Activated CD4-positive, alpha-beta T cell treated with anti-CD3 and anti-CD28 coated beads for 4 hours (primary cell): Measurements from ENCODE around the gene LSM11.

Experiments
- DNase-seq, 2 donors: peaks; one replicate each; pipeline ENCODE4 v3.0.0-alpha.2; 2020

Gene LSM11

DNA sequence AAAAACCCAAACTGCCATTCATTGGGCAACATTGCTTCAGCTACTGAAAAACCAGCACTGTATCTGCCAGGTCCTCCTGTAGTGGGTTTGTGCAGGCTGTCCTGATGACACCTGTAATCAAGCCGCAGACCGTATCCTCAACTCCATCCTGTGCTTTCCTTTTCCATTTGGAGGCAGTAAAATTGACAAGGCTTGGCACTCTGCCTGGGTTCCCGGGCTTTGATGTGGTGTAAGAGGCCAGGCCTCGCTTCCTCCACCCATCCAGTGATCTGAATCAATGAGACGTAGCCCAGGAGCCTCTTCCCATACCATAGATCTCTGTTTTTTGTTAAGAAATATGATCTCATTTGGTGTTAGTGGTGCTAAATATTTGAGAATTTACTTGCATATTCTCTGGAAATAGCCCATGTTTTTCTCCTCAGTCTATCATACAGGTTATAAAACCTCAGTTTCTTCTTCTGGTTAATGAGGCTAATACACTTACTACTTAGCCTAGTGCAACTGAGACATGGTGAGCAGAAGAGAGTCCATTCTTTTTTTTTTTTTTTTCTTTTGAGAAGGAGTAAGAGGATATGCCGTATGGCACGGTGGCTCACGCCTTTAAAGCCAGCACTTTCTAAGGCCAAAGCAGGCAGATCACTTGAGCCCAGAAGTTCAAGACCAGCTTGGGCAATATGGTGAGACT, 34.8 kb downstream of the LSM11 start:
- DNase-seq = no peak

GRCh38 chr5:157779221-157779620, 35.7 kb downstream of the LSM11 start:
- no peak for DNase-seq

DNA sequence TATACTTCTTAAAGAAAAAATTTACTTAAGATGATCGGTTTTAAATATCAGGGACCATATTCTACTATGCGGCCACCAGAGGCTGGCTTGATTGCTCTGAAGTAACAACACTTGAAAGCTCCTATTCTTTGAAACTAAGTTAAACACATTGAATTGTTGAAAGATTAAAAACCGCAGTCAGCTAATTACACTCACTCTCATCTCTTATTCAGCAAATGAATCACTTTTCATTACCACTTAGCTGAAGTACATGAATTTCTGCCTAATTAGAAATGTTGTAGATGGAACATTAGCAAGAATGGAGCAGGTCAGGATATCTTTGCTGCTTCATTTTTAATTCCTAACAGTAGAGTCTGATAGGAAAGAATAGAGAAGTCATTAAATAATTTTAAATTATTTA, 42.3 kb downstream of the LSM11 start:
- DNase-seq = no peak

DNA sequence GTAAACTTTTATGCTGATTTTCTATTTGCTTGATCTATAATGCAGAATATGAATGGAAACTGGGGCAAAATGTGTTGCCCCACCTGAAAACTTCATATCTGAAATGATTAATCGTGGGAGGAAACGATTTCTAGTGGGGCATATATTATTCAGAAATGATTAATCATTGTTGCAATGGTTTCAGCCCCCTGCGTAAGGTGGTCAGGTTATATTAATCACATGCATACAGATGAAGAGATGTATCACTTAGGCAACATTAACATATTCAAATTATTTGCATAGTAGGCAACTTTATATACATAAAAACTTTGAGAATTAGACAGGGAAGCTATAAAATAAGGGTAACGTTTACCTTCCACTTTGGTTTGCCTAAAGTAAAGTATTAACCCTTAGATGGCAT, 49.8 kb downstream of the LSM11 start:
- no peak for DNase-seq

DNA sequence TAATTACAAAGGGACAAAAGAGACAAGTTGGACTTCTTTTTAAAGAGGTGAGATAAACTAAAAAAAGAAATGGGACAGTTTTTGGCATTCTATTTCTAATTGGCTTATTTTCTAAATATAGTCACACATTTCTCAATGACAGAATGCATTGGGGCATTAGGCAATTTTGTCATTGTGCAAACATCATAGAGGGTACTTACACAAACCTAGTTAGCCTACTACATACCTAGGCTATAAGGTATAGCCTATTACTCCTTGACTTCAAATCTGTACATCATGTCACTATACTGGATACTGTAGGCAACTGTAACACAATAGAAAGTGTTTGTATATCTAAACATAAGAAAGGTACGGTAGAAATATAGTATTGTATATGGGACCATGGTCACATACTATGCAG, 56.1 kb downstream of the LSM11 start:
- no peak for DNase-seq

GRCh38 chr5:157800137-157800536, 56.6 kb downstream of the LSM11 start:
- DNase-seq = no peak

DNA sequence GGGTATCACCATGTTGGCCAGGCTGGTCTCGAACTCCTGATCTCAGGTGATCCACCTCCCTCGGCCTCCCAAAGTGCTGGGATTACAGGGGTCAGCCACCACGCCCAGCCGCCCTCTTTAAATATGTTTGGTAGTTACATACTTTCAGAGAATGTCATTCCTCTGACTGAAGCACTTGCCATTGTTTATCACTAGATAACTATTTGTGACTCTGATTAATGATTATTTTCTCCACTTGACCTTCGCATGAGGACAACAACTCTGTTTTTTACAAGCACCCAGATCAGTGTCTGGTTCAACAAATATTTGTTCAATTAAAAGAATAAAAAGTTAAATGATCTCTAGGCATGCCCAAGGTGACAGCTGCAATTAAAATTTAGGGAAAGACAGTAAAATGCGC, 59.2 kb downstream of the LSM11 start:
- no peak for DNase-seq

DNA sequence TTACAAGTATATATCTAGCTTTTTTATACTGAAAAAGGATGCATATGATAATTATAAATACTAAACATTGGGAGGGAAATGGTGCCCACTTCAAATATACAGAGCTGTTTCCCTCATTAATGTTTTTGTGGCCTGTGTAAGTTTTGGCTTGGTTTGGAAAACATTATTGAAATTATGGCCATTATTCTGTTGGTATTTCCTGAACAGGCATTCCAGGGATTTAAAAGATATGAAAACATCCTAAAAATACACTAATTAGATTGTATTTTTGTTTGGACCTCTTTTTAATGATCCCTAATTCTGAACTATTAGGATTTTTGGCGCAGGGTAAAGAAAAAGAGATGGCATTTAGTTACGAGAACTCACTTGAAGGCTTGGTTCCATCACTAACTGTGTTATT, 64.5 kb downstream of the LSM11 start:
- DNase-seq = no peak
